Daoy (cell line): ENCODE results near the gene MALT1. TPM values are rescaled to one million over a fixed set of nuclear protein-coding genes. Genes with fewer than 3 reads are reported as not detected.
"Not testable (repeated sequence)": the region's sequence is repeated elsewhere in the genome, so short reads cannot be mapped to it uniquely, and the experiment has no call there.

Experiments used
- DNase-seq: peaks from one replicate; pipeline ENCODE4 v3.0.0-alpha.2; 2015; ENCODE audit warnings: low read depth
- total RNA-seq: library from RNA; depleted of rRNA; stranded (reverse); fragments of >200 nt; shearing (Covaris generic); gene quantifications from 2 replicates; pipeline ENCODE4 v1.2.3, GENCODE V29; 2014

MALT1 gene
- total RNA-seq, 1 experiment from 2014 or later: 27.9 TPM

- DNase-seq: peak; percentile 29
Observed at GRCh38 chr18:58776084-58776483, 104.8 kb downstream of the MALT1 start.

DNA sequence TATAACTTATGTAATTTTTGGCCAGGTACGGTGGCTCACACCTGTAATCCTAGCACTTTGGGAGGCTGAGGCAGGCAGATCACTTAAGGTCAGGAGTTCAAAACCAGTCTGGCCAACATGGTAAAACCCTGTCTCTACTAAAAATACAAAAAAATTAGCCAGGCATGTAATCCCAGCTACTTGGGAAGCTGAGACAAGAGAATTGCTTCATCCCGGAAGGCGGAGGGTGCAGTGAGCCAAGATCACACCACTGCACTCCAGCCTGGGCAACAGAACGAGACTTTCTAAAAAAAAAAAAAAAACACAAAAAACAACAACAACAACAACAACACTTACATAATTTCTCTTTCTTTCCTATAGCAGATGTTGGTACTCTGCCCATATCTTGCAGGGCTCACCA is 105.3 kb downstream of the MALT1 start:
- DNase-seq: not testable (repeated sequence)

DNA sequence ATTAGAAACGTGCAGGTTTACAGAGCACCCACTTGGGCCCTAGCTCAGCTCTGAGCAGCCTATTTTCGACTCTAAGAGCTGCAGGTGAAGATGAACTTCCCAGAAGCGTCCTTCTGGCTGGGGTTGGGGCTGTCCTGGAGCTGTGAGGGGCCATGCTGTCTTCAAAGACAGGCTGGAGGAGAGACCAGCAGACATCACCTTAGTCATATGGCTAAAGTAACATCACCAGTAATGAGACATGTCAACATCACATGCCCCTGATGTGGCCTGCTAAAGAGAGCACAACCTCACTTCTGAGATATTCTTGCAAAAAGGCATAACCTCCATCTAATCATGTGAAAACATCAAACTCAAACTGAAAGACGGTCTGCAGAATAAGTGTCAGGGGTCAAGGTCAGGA is 106.2 kb downstream of the MALT1 start:
- no peak for DNase-seq

DNA sequence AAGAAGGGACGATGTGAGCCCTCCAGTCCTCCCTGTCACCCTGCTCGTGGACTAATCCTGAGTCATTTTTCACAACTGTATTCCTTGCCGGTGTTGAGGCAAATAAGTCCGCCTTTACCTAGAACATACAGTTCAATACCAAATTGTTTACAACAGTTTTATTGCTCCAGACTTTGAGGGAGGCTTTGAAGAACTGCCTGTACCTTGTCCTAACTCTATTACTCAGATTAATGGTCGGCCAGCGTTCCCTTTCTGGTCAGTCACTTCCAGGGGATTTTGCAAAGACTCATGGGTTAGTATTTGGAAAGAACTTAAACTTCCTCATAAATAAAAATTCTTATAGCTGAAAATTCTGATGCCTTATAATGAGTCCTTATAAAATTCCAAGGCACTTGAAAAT is 108.3 kb downstream of the MALT1 start:
- DNase-seq: no peak

DNA sequence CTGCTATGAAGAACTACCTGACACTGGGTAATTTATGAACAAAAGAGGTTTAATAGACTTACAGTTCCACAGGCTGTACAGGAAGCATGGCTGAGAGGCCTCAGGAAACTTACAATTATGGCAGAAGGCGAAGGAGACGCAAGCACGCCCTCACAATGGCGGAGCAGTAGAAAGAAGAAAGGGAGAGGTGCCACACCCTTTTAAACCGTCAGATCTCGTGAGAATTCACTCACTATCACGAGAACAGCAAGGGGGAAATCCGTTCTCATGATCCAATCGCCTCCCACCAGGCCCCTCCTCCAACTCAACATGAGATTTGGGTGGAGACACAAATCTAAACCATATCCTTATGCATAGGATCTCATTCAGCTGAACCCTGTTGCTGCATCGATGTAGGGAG is 108.8 kb downstream of the MALT1 start:
- DNase-seq: no peak

GRCh38 chr18:58781627-58782194 is 110.4 kb downstream of the MALT1 start:
- DNase-seq: peak; percentile 71

DNA sequence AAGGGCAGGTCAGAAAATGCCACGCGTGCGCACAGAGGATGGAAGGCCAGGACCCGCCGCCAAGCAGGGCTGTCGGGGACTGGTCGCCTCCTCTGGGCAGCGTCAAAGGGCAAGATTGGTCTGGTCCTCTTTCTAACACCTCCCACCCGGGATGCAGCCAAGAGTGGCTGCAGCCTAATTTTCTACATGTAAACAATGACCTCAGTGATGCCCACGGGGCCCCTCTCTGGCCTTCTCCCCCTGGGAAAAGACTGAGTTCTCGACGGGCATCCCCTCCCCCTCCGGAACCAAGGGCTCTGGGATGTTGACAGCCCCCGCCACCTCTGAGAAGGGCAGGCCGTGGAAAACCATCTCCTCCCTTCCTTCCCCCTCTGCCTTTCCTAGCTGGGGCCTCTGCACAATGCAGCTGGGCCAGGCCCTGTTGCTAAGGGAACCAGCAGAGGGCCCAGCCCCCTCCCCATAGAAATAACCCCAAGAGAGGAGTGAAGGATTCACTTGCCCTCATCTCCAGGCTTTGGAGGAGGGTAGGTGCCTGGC is 113.4 kb downstream of the MALT1 start:
- peak; percentile 53 for DNase-seq

DNA sequence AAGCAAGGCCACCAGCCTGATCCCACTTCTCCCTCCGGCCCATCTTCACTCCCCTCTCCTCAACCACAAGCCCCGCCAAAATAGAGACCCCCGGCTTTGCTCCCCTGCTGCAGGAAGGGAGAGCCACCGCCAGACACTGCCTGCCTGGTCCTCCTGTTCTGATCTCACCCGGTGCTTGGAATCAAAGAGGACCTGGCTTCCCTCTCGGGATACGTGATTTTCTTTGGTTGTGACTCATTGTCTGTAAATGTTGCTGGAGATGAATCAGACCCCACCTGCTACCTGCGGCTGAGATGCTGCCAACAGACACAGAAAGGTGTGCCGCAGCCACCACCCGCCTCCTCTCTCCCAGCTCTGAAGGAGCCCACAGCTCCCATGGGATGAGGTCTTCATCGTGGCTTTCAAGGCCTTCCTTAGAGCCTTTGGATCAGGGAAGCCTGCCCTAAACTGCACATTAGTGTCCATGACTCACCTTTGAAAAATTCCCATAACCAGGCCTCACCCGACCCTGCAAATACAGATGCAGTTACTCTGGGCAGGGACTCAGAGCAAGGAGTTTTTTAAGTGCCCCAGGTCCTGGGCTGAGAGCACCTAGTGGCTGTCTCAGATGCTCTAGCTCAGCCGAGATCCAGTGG is 114.0 kb downstream of the MALT1 start:
- peak; percentile 88 for DNase-seq

GRCh38 chr18:58785870-58786269 is 114.6 kb downstream of the MALT1 start:
- DNase-seq: no peak

GRCh38 chr18:58787536-58788149 is 116.4 kb downstream of the MALT1 start:
- DNase-seq: no peak

- no peak for DNase-seq
Observed at GRCh38 chr18:58788470-58788869, 117.2 kb downstream of the MALT1 start.

DNA sequence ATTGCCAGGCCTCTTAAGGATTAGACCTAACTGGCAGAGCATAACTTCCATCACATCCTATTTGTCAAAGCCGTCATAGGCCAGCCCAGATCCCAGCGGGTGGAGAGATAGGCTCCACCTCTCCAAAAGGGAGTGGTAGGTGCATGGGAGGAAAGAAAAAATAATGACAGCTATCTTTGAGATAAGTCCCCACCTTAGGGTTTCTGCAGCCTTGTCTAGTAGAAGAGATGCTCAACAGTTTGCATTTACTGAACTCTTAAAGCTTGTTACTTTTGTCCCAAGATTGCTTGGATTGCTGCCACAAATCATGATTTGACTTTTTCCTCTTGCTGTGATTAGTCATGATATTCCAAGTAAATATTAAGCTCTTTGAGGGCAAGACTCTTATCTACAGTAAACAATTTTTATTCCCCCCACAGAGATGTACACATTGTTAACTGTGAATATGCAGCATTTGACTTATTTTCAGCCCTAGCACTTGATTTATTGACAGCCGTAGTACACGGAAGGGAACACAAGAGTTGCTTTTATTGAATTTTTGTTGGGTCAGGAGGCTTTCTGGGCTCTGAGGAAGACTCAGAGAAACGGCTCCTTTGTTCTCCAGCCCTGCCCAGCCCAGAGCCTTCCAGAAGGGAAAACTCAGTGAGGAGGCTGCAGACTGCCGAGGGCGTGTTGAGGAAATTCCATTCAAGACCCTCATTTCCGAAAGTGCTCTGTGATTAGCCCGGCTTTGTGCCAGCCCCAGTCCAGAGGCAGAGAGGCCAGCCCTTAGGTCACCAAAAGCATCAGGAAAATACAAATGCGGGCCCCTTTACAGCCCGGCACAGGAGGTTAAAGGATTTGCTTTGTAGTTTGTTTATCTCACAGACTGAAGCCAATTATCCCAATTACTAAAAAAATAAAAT is 118.0 kb downstream of the MALT1 start:
- peak; percentile 71 for DNase-seq

- DNase-seq: no peak
Observed at GRCh38 chr18:58789876-58790240, 118.6 kb downstream of the MALT1 start.

DNA sequence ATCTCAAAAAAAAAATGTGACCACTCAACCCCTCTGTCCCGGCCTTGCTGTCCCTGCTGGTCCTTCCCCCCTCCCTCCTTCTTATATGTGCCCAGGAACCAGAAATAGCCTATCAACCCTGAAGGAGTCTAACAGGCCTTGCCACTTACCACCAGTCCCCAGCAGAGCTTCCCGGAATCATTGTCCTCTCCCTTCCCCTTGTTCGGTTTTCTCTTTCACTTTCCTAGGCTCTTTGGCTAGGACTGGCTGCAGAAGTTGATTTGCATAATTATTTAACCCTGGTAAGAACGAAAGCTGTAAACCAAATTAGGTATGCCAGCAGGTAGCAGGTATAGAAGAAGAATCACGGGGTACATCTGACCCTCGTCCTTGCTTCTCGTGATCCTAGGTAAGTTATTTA is 120.8 kb downstream of the MALT1 start:
- no peak for DNase-seq

- no peak for DNase-seq
Observed at GRCh38 chr18:58793361-58793760, 122.1 kb downstream of the MALT1 start.

DNA sequence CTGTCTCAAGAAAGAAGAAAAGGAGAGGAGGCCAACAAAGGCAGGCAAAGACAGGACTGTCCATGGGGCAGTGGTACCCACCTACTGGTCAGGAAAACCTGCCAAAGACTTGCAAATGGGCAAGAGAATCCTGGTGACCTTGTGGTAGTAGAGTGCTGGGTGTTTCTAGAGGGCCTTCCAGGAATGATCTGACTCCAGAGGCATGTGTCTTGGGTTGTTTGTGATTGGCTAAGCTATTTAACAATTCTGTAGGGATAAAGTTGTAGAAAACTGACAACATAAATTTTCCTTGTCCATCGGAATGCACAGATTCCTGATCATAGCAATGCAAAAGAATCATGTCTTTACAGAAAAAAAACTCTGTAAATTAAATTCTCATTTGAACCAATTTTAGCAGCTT is 125.0 kb downstream of the MALT1 start:
- DNase-seq: no peak

DNA sequence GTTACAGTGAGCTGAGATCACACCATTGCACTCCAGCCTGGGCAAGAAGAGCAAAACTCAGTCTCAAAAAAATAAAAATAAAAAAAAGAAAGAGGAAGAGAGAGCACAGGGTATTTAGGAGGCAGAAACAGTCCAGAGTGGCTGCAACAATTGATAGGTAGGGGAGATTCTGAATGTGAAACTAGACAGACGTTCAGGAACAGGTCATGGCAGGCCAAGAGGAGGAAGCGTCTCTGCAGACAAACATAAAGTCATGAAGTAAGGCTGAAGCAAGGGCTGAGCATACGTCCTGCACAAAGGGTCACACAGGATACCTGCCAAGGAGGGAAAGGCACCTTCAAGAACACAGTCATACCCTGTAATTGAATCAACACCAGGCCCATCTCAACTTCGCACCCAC is 129.3 kb downstream of the MALT1 start:
- DNase-seq: no peak

DNA sequence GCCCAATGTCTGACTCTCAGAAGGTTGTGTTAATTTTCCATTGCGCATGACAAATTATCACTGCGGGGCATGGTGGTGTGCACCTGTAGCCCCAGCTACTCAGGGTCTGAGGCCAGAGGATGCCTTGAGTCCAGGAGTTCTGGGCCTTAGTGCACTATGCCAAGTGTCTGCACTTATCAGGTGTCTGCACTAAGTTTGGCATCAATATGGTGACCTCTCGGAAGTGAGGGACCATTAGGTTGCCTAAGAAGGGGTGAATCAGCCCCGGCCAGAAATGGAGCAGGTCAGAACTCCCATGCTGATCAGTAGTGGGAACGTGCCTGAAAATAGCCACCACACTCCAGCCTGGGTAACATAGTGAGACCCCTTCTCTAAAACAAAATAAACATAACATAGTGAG is 131.7 kb downstream of the MALT1 start:
- DNase-seq: no peak

GRCh38 chr18:58803978-58804377 is 132.7 kb downstream of the MALT1 start:
- DNase-seq: no peak
